Activated CD8-positive, alpha-beta memory T cell treated with anti-CD3 and anti-CD28 coated beads, Interleukin-2, amount 10 ng/mL, durations not matched to agents 7 days and 5 days (primary cell): Measurements from ENCODE around the gene KAT2A. TPM values are rescaled to one million over a fixed set of nuclear protein-coding genes. Genes with fewer than 3 reads are reported as not detected.

Source experiments
- ATAC-seq: fragments of 150-1000 bp; cut with Tn5 transposase; one replicate; pipeline ENCODE4 v1.10.0; 2021; ENCODE audit warnings: moderate library complexity
- CTCF ChIA-PET: fragments of 350-600 bp; sonication (Branson Sonifier 250); formaldehyde crosslinking; loops from one replicate; lab custom pipeline; 2021; ENCODE audit warnings: antibody characterized with exemption; lab: Charles Lee
- DNase-seq: peaks from one replicate; pipeline ENCODE4 v3.0.0-alpha.2; 2020
- H3K27ac Mint-ChIP-seq: one replicate; pipeline ENCODE4 v1.8.0; 2021; ENCODE audit warnings: mild to moderate bottlenecking, mixed read lengths
- H3K27me3 Mint-ChIP-seq: one replicate; pipeline ENCODE4 v1.8.0; 2021; ENCODE audit warnings: mixed read lengths
- H3K36me3 Mint-ChIP-seq: one replicate; pipeline ENCODE4 v1.8.0; 2021; ENCODE audit warnings: mild to moderate bottlenecking, mixed read lengths
- H3K4me1 Mint-ChIP-seq: one replicate; pipeline ENCODE4 v1.8.0; 2021; ENCODE audit warnings: mixed read lengths
- H3K4me3 Mint-ChIP-seq: one replicate; pipeline ENCODE4 v1.8.0; 2021; ENCODE audit warnings: mild to moderate bottlenecking, moderate library complexity, mixed read lengths
- H3K9me3 Mint-ChIP-seq: one replicate; pipeline ENCODE4 v1.8.0; 2022; ENCODE audit warnings: low read depth, mixed read lengths
- total RNA-seq, 2 experiments: library from RNA; stranded (reverse); gene quantifications; one replicate each; pipeline ENCODE4 v1.2.3, GENCODE V29; 2021

KAT2A gene
- total RNA-seq, 2 experiments from 2014 or later, result 49.0 to 58.2 TPM

- peaks cover 50% of the 10 kb centered on the region for H3K4me1 Mint-ChIP-seq
- CTCF ChIA-PET, result interaction anchor here (0.5 to 16.2 kb wide), 15 partner anchors 19 to 288 kb away, joined by 3 to 117 read pairs (median 4); partner anchors contain the start of genes DNAJC7, GHDC, KCNH4 and NKIRAS2
- DNase-seq, result no peak
- H3K27me3 Mint-ChIP-seq, result no peaks in the 10 kb centered on the region
- no peak for ATAC-seq
- peak overlapping the region; percentile 6 for H3K27ac Mint-ChIP-seq
- peaks cover 8% of the 10 kb centered on the region for H3K36me3 Mint-ChIP-seq
- no peak overlapping the region for H3K4me3 Mint-ChIP-seq
- H3K9me3 Mint-ChIP-seq, result no peaks in the 10 kb centered on the region
Measured at GRCh38 chr17:42117397-42118125, 3.6 kb downstream of the KAT2A start.

- Mint-ChIP-seq H3K36me3 (peaks cover 12% of the 10 kb centered on the region), H3K9me3 (no peaks in the 10 kb centered on the region), H3K27ac (peak overlapping the region; percentile 6), H3K4me1 (peaks cover 51% of the 10 kb centered on the region), H3K4me3 (no peak overlapping the region), H3K27me3 (no peaks in the 10 kb centered on the region)
- CTCF ChIA-PET, result interaction anchor here (0.5 to 16.2 kb wide), 10 partner anchors 33 to 153 kb away, joined by 3 to 117 read pairs (median 16); partner anchors contain the start of genes DNAJC7, KCNH4 and NKIRAS2
- ATAC-seq, result peak; percentile 21
- DNase-seq, result peak; percentile 93
Measured at GRCh38 chr17:42116705-42117396, 4.3 kb downstream of the KAT2A start.

GRCh38 chr17:42114118-42114517 lies 7.0 kb downstream of the KAT2A start:
- H3K4me3 Mint-ChIP-seq, result no peak overlapping the region
- CTCF ChIA-PET, result interaction anchor here (2.5 to 16.2 kb wide), 5 partner anchors 13 to 151 kb away, joined by 10 to 117 read pairs (median 32); partner anchors contain the start of gene DNAJC7
- no peaks in the 10 kb centered on the region for H3K9me3 Mint-ChIP-seq
- H3K27me3 Mint-ChIP-seq, result no peaks in the 10 kb centered on the region
- peaks cover 52% of the 10 kb centered on the region for H3K4me1 Mint-ChIP-seq
- no peak for ATAC-seq
- H3K27ac Mint-ChIP-seq, result peak overlapping the region; percentile 98
- H3K36me3 Mint-ChIP-seq, result peaks cover 28% of the 10 kb centered on the region
- DNase-seq, result no peak

GRCh38 chr17:42113293-42114069 lies 7.7 kb downstream of the KAT2A start:
- H3K9me3 Mint-ChIP-seq, result no peaks in the 10 kb centered on the region
- peak overlapping the region; percentile 91 for H3K4me3 Mint-ChIP-seq
- ATAC-seq (no peak), DNase-seq (no peak)
- no peaks in the 10 kb centered on the region for H3K27me3 Mint-ChIP-seq
- H3K36me3 Mint-ChIP-seq, result peaks cover 32% of the 10 kb centered on the region
- CTCF ChIA-PET, result interaction anchor here (0.6 to 16.2 kb wide), 12 partner anchors 12 to 420 kb away, joined by 3 to 117 read pairs (median 8); partner anchors contain the start of genes DNAJC7, KCNH4, NKIRAS2 and P3H4
- peak overlapping the region; percentile 98 for H3K27ac Mint-ChIP-seq
- peaks cover 51% of the 10 kb centered on the region for H3K4me1 Mint-ChIP-seq

GRCh38 chr17:42112552-42113176 lies 8.5 kb downstream of the KAT2A start, which contains the start of gene DHX58:
Gene DHX58 (minus strand): TSS chr17:42112714. CDS start chr17:42111892, 822 bp downstream.
- Mint-ChIP-seq H3K4me3 (peak within 1 kb of the TSS; percentile 91), H3K27ac (peak within 1 kb of the TSS; percentile 98), H3K9me3 (no peaks in the 10 kb centered on the region), H3K27me3 (no peaks in the 10 kb centered on the region), H3K36me3 (peaks cover 37% of the 10 kb centered on the region), H3K4me1 (peaks cover 56% of the 10 kb centered on the region)
- ATAC-seq, result peak; percentile 85
- CTCF ChIA-PET, result interaction anchor here (0.8 to 16.2 kb wide), 16 partner anchors 9 to 301 kb away, joined by 3 to 117 read pairs (median 6); partner anchors contain the start of genes DNAJC7, KCNH4, NKIRAS2 and P3H4
- DNase-seq, result peak; percentile 92

GRCh38 chr17:42111871-42112551 lies 9.2 kb downstream of the KAT2A start:
- Mint-ChIP-seq H3K4me3 (peak overlapping the region; percentile 91), H3K27me3 (no peaks in the 10 kb centered on the region), H3K4me1 (peaks cover 59% of the 10 kb centered on the region), H3K27ac (peak overlapping the region; percentile 98), H3K36me3 (peaks cover 38% of the 10 kb centered on the region), H3K9me3 (no peaks in the 10 kb centered on the region)
- peak; percentile 11 for ATAC-seq
- CTCF ChIA-PET, result interaction anchor here (0.6 to 16.2 kb wide), 14 partner anchors 8 to 330 kb away, joined by 3 to 117 read pairs (median 8); partner anchors contain the start of genes DNAJC7 and NKIRAS2
- peak; percentile 69 for DNase-seq

- peaks cover 39% of the 10 kb centered on the region for H3K36me3 Mint-ChIP-seq
- DNase-seq, result no peak
- no peaks in the 10 kb centered on the region for H3K27me3 Mint-ChIP-seq
- no peak for ATAC-seq
- H3K9me3 Mint-ChIP-seq, result no peaks in the 10 kb centered on the region
- H3K4me1 Mint-ChIP-seq, result peaks cover 54% of the 10 kb centered on the region
- H3K27ac Mint-ChIP-seq, result peak overlapping the region; percentile 98
- H3K4me3 Mint-ChIP-seq, result peak overlapping the region; percentile 91
- CTCF ChIA-PET, result interaction anchor here (0.6 to 16.2 kb wide), 8 partner anchors 10 to 331 kb away, joined by 3 to 117 read pairs (median 18); partner anchors contain the start of genes DNAJC7 and NKIRAS2
Measured at GRCh38 chr17:42111265-42111636, 9.9 kb downstream of the KAT2A start.

GRCh38 chr17:42110301-42111264 lies 10.6 kb downstream of the KAT2A start:
- Mint-ChIP-seq H3K4me3 (peak overlapping the region; percentile 91), H3K36me3 (peaks cover 42% of the 10 kb centered on the region), H3K27me3 (no peaks in the 10 kb centered on the region), H3K27ac (peak overlapping the region; percentile 98), H3K9me3 (no peaks in the 10 kb centered on the region), H3K4me1 (peaks cover 50% of the 10 kb centered on the region)
- ATAC-seq (no peak), DNase-seq (no peak)
- CTCF ChIA-PET, result interaction anchor here (0.6 to 16.2 kb wide), 8 partner anchors 8 to 148 kb away, joined by 3 to 117 read pairs (median 18); partner anchors contain the start of genes DNAJC7 and KAT2A

GRCh38 chr17:42109086-42109485 lies 12.1 kb downstream of the KAT2A start:
- Mint-ChIP-seq H3K4me1 (peaks cover 45% of the 10 kb centered on the region), H3K4me3 (no peak overlapping the region), H3K27ac (peak overlapping the region; percentile 26), H3K36me3 (peaks cover 40% of the 10 kb centered on the region), H3K9me3 (no peaks in the 10 kb centered on the region), H3K27me3 (no peaks in the 10 kb centered on the region)
- ATAC-seq, result no peak
- DNase-seq, result no peak
- CTCF ChIA-PET, result interaction anchor here (1.6 to 16.2 kb wide), 6 partner anchors 8 to 146 kb away, joined by 6 to 117 read pairs (median 11); partner anchors contain the start of genes DNAJC7 and KAT2A

- H3K36me3 Mint-ChIP-seq, result peaks cover 44% of the 10 kb centered on the region
- ATAC-seq, result peak; percentile 84
- peaks cover 42% of the 10 kb centered on the region for H3K4me1 Mint-ChIP-seq
- H3K27me3 Mint-ChIP-seq, result no peaks in the 10 kb centered on the region
- H3K4me3 Mint-ChIP-seq, result peak overlapping the region; percentile 63
- H3K9me3 Mint-ChIP-seq, result no peaks in the 10 kb centered on the region
- peak; percentile 95 for DNase-seq
- CTCF ChIA-PET, result interaction anchor here (0.5 to 16.2 kb wide), 11 partner anchors 32 to 148 kb away, joined by 3 to 117 read pairs (median 5); partner anchors contain the start of genes DNAJC7, KCNH4 and NKIRAS2
- peak overlapping the region; percentile 72 for H3K27ac Mint-ChIP-seq
Measured at GRCh38 chr17:42107597-42108576, 13.3 kb downstream of the KAT2A start.
